HG03045 (cell line): Measurements from ENCODE around the gene UNKL.
A peak's percentile ranks its signal among the peaks of the same experiment; 100 is the strongest.

Experiments used
- ATAC-seq: cut with Tn5 transposase; IDR thresholded peaks from one replicate; pipeline ENCODE4 v1.9.1; 2021; ENCODE audit warnings: mild to moderate bottlenecking, moderate library complexity; ENCODE audit not compliant: unreplicated experiment

UNKL gene

GRCh38 chr16:1378804-1379303 is 35.6 kb downstream of the UNKL start:
- ATAC-seq = peak; percentile 45

- no peak for ATAC-seq
Measured at GRCh38 chr16:1378087-1378803, 36.3 kb downstream of the UNKL start.

- ATAC-seq = no peak
Measured at GRCh38 chr16:1377406-1378010, 37.0 kb downstream of the UNKL start.

- ATAC-seq = no peak
Measured at GRCh38 chr16:1375741-1376410, 38.6 kb downstream of the UNKL start.

GRCh38 chr16:1375298-1375640 is 39.2 kb downstream of the UNKL start:
- ATAC-seq = no peak

- no peak for ATAC-seq
Measured at GRCh38 chr16:1374418-1375297, 39.8 kb downstream of the UNKL start.

GRCh38 chr16:1372292-1372950 is 42.1 kb downstream of the UNKL start:
- ATAC-seq = no peak

GRCh38 chr16:1371054-1371978 is 43.2 kb downstream of the UNKL start:
- ATAC-seq = no peak

GRCh38 chr16:1367486-1368174 is 46.9 kb downstream of the UNKL start:
- ATAC-seq = no peak

GRCh38 chr16:1366712-1367299 is 47.7 kb downstream of the UNKL start:
- no peak for ATAC-seq

- ATAC-seq = no peak
Measured at GRCh38 chr16:1366060-1366711, 48.3 kb downstream of the UNKL start.

GRCh38 chr16:1364510-1364909 is 50.0 kb downstream of the UNKL start:
- ATAC-seq = no peak

- no peak for ATAC-seq
Measured at GRCh38 chr16:1363501-1364041, 50.9 kb downstream of the UNKL start.

GRCh38 chr16:1362807-1363206 is 51.7 kb downstream of the UNKL start:
- ATAC-seq = no peak

- no peak for ATAC-seq
Measured at GRCh38 chr16:1361685-1362360, 52.7 kb downstream of the UNKL start.

- no peak for ATAC-seq
Measured at GRCh38 chr16:1357906-1358566, 56.5 kb downstream of the UNKL start.
